HG02571 (cell line): ENCODE data around the gene LRFN5.
"Not testable (repeated sequence)": the region's sequence is repeated elsewhere in the genome, so short reads cannot be mapped to it uniquely, and the experiment has no call there.

Experiments used
- ATAC-seq: cut with Tn5 transposase; IDR thresholded peaks from one replicate; pipeline ENCODE4 v1.9.1; 2021; ENCODE audit warnings: mild to moderate bottlenecking, moderate library complexity; ENCODE audit not compliant: unreplicated experiment

LRFN5 gene

DNA sequence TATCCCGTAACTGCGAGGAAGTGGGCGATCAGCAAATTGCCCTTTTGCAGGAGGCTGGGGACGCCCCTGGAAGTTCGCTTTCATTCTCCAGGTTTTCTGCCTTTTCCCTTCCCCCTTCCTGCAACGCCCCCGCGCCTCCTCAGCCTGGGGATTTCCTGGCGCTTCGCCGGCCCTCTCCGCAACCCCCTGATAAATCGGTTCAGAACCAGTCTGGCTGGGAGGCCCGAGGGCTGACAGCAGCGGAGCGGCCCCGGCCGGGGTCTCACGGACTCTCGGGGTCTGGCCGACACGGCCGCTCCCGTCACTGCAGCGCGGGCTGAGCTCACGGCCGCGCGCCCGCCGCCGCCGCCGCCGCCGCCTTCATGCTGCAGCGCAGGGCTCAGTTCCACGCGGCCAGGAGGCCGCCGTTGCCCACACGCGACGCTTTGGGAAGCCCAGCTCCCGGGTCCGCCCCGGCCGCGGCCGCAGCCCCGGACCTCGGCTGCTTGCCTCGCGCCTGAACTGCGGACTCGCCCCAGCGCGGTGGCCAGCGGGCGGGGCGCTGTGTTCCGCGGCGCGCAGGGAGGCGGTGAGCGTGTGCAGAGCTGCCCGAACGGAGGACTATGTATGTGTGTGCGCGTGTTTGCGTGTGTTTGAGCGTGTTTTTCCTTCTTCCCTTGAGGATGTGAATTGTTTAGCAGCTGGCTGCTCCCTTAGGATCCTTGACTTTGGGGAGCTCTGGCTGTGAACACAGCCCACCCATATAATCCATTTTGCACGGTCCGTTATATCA lies at the start of gene LRFN5:
Gene LRFN5, plus strand, starts transcription at position 345 of the 772 bp plus-strand sequence.
- ATAC-seq, result no peak

- no peak for ATAC-seq
These were observed 48.2 kb upstream of the LRFN5 start for GRCh38 chr14:41558490-41558889.

DNA sequence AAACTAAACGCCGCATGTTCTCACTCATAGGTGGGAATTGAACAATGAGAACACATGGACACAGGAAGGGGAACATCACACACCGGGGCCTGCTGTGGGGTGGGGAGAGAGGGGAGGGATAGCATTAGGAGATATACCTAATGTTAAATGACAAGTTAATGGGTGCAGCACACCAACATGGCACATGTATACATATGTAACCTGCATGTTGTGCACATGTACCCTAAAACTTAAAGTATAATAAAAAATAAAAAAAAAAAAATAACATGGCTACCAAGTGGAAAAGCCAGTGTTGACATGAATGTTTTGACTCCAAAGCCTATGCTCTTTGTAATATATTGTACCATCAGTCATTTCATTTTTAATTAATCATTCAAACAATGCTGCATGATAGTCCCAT lies 39.8 kb upstream of the LRFN5 start:
- ATAC-seq, result not testable (repeated sequence)

DNA sequence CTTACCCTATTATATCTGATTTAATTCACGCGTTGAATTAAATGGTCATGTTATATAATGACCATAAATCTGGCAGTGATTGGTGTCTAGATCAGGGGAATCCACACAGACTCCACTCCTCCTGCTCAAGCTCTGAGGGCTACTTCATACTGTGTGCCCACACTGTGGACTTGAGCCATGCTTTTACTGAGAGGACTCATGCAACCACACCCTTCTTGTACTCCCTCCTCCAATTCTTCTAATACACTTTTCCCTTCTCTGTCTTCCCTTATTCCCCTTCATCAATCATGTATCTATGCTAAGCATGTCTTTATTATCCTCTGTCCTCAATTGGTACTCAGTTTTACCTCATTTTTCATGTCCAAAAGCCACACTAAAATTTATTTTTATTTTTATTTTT lies 37.7 kb upstream of the LRFN5 start:
- ATAC-seq, result no peak

DNA sequence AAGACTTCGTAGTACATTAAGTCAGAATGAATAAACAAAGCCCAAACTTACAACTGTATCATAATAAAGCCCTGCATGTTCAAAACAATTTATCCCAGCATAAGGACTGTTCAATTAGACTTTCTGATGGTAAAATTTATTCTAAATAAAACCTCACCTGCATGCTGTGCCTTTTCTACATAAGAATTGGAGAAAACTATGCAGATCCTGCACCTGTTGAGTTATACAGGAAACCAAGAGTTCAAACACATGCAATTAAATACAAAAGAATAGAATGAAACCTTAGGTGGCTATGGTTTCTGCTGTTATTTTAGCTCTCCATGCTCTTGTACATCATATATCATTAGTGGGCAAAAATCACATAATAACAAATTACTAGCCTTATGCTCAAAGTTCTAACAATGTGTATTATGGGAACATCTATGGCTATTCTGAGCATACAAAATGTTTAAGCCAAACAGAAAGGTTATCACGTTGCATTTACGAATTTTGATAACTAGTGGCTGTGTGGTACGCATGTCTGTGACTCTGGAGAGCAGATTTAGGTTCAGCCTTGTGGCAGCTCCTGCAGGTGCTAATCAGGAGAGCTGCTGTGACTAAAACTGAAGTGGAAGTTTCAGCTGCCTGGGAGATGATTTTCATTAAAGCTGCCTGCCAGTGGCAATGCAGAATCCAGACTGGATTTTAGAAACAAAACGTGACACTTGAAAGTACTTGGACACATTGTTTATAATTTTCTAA lies 36.1 kb upstream of the LRFN5 start:
- no peak for ATAC-seq

DNA sequence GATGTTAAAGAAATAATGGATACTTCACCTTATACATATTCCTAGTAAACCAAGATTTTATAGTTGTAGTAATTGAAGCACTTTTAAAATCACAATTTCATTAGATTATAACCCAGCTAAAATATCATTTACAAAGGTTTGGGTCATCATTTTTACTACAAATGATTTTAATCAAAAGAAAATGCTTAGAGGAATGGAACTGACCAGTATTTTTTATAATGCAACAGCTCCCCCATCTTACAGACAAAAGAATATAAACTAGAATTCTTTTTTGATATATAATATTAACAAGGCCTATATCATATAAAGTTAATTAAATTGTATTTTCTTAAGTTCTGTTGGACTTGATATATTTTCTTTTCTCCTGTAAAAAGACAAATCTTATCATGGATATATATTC lies 20.4 kb upstream of the LRFN5 start:
- no peak for ATAC-seq

DNA sequence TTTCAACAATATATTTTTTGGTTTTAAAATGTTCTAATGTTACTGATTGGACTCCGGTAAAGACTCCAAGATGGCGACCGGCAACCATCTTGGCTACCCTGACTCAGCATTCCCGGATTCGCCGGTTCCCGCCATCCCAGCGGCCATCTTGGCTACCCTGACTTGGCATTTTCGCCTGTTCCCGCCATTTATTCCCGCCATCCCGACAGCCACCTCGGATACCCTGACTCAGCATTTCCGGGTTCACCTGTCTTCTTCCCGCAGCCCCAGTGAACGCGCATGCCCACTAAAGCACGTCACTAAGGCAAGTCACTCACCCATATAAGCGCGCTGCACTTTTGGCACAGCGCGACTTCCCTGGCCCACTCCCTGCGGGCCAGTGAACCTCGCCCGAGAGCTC lies 9.0 kb upstream of the LRFN5 start:
- no peak for ATAC-seq

- not testable (repeated sequence) for ATAC-seq
These were observed 6.8 kb upstream of the LRFN5 start for GRCh38 chr14:41599805-41600385.

DNA sequence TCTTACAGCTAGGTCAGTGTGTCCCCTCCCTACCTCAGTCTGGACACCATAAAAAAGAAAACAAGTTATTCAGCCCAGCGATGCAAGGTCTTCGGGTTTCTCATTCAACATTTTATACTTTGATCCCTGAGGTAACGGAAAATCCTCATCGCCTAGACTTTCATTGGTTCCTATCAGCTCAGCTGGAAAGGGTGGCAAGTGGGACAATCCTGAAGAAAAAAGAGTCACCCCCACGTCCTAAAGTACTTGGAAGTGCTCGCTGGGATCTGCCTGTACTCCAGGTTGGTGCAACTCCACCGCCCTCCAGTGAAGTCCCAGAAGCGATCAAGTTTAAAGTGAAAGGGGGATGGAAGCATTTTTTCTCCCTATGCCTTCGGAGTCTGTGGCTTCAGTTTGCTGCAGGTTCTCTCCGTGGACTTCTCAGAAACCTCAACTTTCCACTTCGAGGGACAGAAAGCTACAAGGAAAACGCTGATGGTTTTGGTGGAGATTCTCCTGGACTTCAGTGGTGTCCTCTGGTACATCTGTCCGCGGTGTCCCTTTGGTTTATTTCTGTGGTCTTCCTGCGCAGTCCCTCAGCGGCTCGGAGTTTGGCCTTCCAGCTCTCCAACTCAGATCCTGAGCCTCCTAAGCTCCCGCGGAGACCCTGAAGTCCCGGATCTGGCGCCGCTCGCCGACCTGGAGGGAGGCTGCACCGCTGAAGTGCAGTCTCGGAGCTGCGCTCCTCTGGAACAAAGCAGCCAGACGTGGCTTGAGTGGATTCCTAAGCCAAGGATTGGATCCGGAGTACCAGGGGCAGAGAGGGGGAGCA lies 1.8 kb upstream of the LRFN5 start:
- no peak for ATAC-seq

DNA sequence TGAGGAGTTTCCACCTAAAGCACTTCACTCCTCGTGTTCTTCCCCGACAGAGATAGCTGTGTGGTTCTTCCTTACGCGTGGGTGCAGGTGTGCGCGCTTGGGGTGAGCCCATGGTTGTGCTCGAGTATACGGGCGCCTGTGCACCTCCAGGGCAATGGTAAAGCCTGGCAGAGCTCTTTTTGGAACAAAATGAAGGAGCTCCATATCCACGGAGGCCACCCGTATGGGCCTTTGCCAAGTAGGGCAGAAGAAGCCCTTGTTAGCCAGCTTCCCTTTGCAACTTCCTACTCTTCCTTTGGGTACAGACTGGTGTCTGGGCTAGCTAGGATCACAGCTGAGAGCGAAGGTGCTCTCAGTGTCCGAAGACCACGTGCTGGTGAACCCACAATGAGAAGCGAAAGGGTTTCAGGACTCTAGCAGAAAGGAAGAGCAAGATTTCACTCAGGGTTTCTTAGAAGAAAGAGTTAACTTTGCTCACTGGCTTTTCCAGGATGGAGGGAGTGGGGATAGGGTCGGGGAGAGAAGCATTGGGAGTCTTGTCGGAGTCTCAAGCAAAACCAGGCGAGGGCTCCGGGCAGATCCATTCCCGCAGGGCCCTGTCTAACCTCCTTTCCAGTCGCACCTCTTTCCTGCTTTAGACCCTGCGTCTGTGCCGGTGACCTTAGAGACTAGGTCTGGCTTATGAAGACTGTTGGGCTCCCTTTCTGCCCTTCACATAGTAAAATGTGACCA lies 960 bp upstream of the LRFN5 start:
- ATAC-seq, result no peak

GRCh38 chr14:41606282-41606531 lies 469 bp upstream of the LRFN5 start:
- ATAC-seq, result no peak

DNA sequence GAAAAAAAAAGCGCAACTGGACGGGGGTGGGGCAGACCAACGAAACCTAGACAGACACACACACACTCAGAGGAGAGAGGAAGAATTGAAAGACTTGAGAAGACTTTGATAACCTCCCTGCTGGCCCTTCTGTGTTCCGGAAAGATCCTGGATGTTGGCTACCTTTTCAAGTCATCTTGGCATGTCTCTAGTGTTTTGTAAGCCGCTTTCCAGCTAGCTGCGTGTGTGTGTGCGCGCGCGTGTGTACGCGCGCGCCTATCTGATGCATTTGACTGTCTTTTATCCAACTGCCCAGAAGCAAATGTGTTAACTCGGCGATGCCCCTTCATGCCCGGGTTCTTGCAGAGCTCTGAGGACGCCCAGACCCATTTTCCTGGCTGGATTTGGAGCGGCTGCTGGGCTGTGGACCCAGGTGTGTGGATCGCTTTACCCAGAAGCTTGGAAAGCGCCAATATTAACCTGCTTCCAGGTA lies 664 bp downstream of the LRFN5 start:
- ATAC-seq, result no peak

- ATAC-seq, result no peak
These were observed 1.4 kb downstream of the LRFN5 start for GRCh38 chr14:41607966-41608663.

DNA sequence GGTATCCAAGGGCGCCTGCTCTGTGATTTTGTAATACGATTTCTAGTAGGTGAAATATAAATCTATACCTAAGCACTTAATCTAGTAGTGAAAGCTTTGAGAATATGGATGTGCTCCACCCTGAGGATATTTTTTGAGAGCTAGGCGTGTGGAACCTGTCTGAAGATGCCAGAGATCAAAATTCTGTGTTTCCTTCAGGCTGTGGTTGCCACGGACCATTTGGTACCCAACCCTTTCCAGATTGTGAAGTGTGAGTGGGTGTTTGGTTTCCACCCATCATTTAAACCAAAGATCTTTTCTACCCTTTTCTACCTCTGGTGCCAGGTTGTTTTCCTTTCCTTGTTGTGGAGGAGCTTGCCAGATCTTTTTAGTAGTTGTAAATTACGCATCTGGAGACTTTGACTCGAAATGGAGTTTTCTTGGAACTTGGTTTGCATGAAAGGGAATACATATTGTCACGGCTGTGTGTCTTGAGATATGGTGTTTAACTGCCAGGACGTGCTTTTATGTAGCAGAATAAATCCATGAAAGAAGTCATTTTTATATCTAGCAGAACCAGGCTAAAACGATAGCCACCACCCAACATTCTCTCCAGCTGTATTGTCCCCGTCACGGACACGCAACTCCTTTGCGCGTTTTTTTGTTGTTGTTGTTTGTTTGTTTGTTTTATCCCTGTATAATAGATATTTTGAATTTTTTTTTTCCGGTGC lies 2.2 kb downstream of the LRFN5 start:
- ATAC-seq, result no peak

DNA sequence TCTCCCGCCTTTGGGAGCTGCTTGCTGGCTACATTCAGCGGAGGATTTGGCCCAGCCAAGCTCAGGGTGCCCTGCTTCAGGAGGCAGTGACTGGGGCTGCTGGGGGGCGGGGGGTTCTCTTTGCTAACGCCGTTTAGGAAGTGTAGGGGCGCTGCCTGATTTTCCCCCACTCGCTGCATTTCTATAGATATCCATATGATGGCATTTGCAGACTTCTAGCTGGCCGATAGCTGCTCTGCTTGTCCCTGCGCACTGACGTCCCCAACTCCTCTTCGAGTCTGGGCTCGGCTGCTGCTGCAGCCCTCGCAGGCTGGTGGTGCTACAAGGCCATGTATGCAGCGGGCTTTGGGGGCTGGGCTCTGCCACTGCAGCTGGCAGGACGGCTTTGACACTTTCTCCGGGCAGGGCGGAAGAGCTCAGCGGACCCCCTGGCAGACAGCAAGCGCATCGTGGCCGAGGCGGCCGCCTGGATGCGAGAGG lies 3.1 kb downstream of the LRFN5 start:
- no peak for ATAC-seq

DNA sequence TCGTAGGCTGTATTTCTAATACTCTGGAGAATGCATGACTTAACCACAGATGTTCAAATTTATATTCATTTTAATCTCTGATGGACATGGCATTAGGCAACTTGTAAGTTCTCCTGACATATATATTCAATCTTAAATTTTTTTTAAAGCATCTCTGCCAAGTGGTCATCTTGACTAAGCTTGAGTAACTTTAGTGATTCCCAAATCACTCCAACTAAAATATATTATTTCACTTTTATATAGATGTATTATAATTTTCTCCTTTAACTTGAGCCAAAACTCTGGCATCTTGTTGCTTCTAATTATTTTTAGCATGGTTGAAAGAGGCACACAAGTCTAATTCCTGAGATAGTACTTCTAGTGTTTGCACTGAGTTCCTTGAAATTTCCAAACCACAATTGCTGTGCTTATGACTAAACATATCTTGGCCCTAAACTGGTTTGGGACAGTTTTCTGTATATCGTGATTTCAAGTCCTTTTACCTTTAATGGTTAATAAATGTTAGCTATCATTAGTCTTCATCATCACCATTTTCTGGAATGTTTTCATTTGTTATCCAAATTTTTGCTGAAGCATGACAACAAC lies 8.4 kb downstream of the LRFN5 start:
- ATAC-seq, result no peak

- ATAC-seq, result no peak
These were observed 17.1 kb downstream of the LRFN5 start for GRCh38 chr14:41623736-41624135.

DNA sequence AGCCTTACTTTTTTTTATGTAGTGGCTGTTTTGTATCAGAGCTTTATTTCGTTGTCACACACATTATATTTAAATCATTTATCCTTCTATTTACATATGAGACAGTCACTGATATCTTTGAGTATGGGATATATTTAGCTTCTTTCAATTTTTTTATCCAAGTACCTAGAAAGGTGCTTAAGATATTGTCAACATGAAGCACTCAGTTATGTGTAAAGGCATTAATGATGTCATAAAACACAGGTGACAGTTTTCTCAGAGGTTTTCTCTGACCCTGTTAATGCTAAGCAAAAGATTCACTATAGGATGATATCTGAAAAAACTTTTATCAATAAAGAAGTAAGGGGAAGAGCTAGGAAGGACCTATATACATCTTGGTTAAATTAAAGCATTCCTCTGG lies 23.2 kb downstream of the LRFN5 start:
- ATAC-seq, result no peak

DNA sequence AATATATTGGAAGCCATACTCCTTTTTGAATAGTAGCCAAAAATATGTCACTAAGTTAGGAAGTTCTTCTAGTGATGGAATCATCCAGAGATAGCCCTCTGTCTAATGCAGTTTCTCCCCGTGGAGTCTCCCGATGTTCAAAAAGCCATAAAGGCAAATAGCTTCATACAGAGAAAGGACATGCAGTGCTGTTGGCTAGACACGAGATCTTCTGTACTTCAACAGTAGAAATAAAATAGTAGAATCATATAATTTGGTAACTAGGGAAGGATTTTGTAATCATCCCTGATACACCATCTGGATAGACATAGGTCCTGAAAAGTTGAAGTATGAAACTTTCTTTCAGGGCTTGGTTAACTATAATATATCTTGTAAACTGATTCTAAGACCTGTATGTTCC lies 27.6 kb downstream of the LRFN5 start:
- ATAC-seq, result no peak
